Fibroblast of lung (primary cell): ENCODE data around the gene RNF32.

ENCODE experiments used
- CTCF ChIP-seq, 2 donors: IDR thresholded peaks in 1 of 2; conservative IDR thresholded peaks in 1 of 2; 1 replicate in 1 of 2; 2 replicates in 1 of 2; pipeline ENCODE4 v1.5.1; 2011 to 2012; ENCODE audit warnings: low read length in 2 of 2, control low read depth in 1 of 2, inconsistent platforms in 1 of 2, low read depth in 1 of 2, mild to moderate bottlenecking in 1 of 2
- EZH2 ChIP-seq: IDR thresholded peaks from 2 replicates; pipeline ENCODE4 v1.5.1; 2012; ENCODE audit warnings: low read length, control low read depth, mild to moderate bottlenecking; ENCODE audit errors: missing control alignments

GRCh38 chr7:156625580-156625979 is 15.0 kb upstream of the RNF32 start:
- TF ChIP-seq CTCF (conservative IDR thresholded peaks at IDR 0.05 in 1 of 2, IDR thresholded peaks at IDR 0.05 in 1 of 2; ENCODE audit: low read depth in 1 of 2, low read length in 2 of 2) (no peak), EZH2 (no peak)
